Measurements from ENCODE around the gene OR52L1. TPM values are rescaled to one million over a fixed set of nuclear protein-coding genes. Genes with fewer than 3 reads are reported as not detected.

The OR52L1 gene
- total and polyA plus RNA-seq, 2 of the 4 experiments (the other 2 are of a cell fraction): not detected

GRCh38 chr11:6002202-6002699 is 15.5 kb upstream of the OR52L1 start:
- BruUV-seq (replicated peaks): no TSS peak
- no peaks in the 10 kb centered on the region for H3K4me1 ChIP-seq (ENCODE audit: control insufficient read depth, insufficient read depth, low read length)
- intact Hi-C loops (cut with micrococcal nuclease): no loop called here
- in situ Hi-C loops (cut with MboI; ENCODE audit: low sequenced_read_pairs): no loop called here
- DNase-seq (no peak), ATAC-seq (ENCODE audit: low read depth) (no peak)
- no peak overlapping the region for H2AFZ ChIP-seq (replicated peaks; ENCODE audit: low read length, poor library complexity)
- no peak overlapping the region for H3K56ac ChIP-seq (ENCODE audit: extremely low read depth, insufficient read depth, low read length)
- H4K20me1 ChIP-seq (ENCODE audit: insufficient read depth, low read length): no peaks in the 10 kb centered on the region
- no peak overlapping the region for H3K4me3 ChIP-seq (ENCODE audit: insufficient read depth, low read depth, low read length)
- no peak overlapping the region for H2AK9ac ChIP-seq (replicated peaks; ENCODE audit: low read depth, low read length, poor library complexity)
- no peaks in the 10 kb centered on the region for H3K79me1 ChIP-seq (ENCODE audit: low read depth in 1 of 2, low read length in 2 of 2)
- CTCF ChIA-PET: no interaction called here
- H3K4ac ChIP-seq (ENCODE audit: low read depth, low read length): no peak overlapping the region
- no peak overlapping the region for H3K23ac ChIP-seq (ENCODE audit: low read depth, low read length)
- H4K91ac ChIP-seq (ENCODE audit: insufficient read depth, low read depth, low read length): no peak overlapping the region
- no peaks in the 10 kb centered on the region for H3K9me3 ChIP-seq (ENCODE audit: control insufficient read depth, insufficient read depth, low read length)
- no peak overlapping the region for H3K14ac ChIP-seq (replicated peaks; ENCODE audit: low read depth, low read length)
- no peak overlapping the region for H2BK5ac ChIP-seq (ENCODE audit: low read depth, low read length, poor library complexity, severe bottlenecking)
- H3K18ac ChIP-seq (ENCODE audit: low read depth, low read length): no peak overlapping the region
- no peak overlapping the region for H3K4me2 ChIP-seq (ENCODE audit: low read depth, low read length)
- no peak overlapping the region for H3K27ac ChIP-seq (ENCODE audit: insufficient read depth, low read length)
- H2BK120ac ChIP-seq (ENCODE audit: low read depth, low read length): no peak overlapping the region
- WGBS, 2 experiments (ENCODE audit: extremely low coverage in 2 of 2, insufficient read length in 1 of 2): 53% methylated on average over 5 of the region's 7 CpGs; no CpG with 5 or more reads in 1 of the 2 experiments
- TF ChIP-seq RFX5 (IDR thresholded peaks at IDR 0.05; ENCODE audit: low read depth, low read length): no peak
- TF ChIP-seq RCOR1 (IDR thresholded peaks at IDR 0.05; ENCODE audit: insufficient replicate concordance, low read length): no peak
- TF ChIP-seq CTCF (conservative IDR thresholded peaks at IDR 0.05; ENCODE audit: low read depth, low read length): no peak
- TF ChIP-seq NFE2L2 (IDR thresholded peaks at IDR 0.05; ENCODE audit: low read depth, low read length): no peak
- no peak for TF ChIP-seq MAZ (IDR thresholded peaks at IDR 0.05; ENCODE audit: borderline replicate concordance, low read depth, low read length)
- no peak for TF ChIP-seq CEBPB (IDR thresholded peaks at IDR 0.05; ENCODE audit: low read depth, low read length)
- TF ChIP-seq BHLHE40 (IDR thresholded peaks at IDR 0.05; ENCODE audit: low read depth, low read length): no peak
- TF ChIP-seq CHD1 (IDR thresholded peaks at IDR 0.05; ENCODE audit: low read depth, low read length): no peak
- POLR2A ChIA-PET (ENCODE audit: unreplicated experiment): no interaction called here
- H3K9me1 ChIP-seq (ENCODE audit: insufficient read depth, low read length): no peaks in the 10 kb centered on the region
- H3K27me3 ChIP-seq (ENCODE audit: control insufficient read depth, insufficient read depth, low read length): no peaks in the 10 kb centered on the region
- no peak overlapping the region for H2AK5ac ChIP-seq (ENCODE audit: low read depth, low read length)
- H3K9ac ChIP-seq (ENCODE audit: low read depth, low read length): no peak overlapping the region
- dilution Hi-C loops (cut with HindIII; ENCODE audit: low sequenced_read_pairs, unreplicated experiment): no loop called here
- no peak overlapping the region for H4K5ac ChIP-seq (ENCODE audit: low read depth, low read length)
- no peak overlapping the region for H4K8ac ChIP-seq (ENCODE audit: low read depth in 2 of 2, low read length in 2 of 2)
- H2BK20ac ChIP-seq (ENCODE audit: low read depth, low read length): no peak overlapping the region
- H2BK15ac ChIP-seq (ENCODE audit: low read depth, low read length): no peak overlapping the region
- H3K36me3 ChIP-seq (ENCODE audit: control insufficient read depth, insufficient read depth, low read length): no peaks in the 10 kb centered on the region

Data from IMR-90 (cell line).